ENCODE data around the gene KIF26B.

- no peak for TF ChIP-seq POLR2AphosphoS5 (IDR thresholded peaks at IDR 0.05; ENCODE audit: low read depth, low read length)
- TF ChIP-seq POLR2A (IDR thresholded peaks at IDR 0.05; ENCODE audit: low read depth, low read length), result no peak
- no peak for TF ChIP-seq TAF1 (IDR thresholded peaks at IDR 0.05; ENCODE audit: low read depth, low read length)
- no peak for TF ChIP-seq SPI1 (IDR thresholded peaks at IDR 0.05; ENCODE audit: low read depth, low read length)
These were observed 387.6 kb downstream of the KIF26B start for GRCh38 chr1:245542365-245542764.
